ENCODE measurements around the gene TNS3. TPM values are rescaled to one million over a fixed set of nuclear protein-coding genes. Genes with fewer than 3 reads are reported as not detected.

The TNS3 gene
- total RNA-seq, 3 donors from 2014 or later = 69.1 to 98.9 (median 69.9) TPM

DNA sequence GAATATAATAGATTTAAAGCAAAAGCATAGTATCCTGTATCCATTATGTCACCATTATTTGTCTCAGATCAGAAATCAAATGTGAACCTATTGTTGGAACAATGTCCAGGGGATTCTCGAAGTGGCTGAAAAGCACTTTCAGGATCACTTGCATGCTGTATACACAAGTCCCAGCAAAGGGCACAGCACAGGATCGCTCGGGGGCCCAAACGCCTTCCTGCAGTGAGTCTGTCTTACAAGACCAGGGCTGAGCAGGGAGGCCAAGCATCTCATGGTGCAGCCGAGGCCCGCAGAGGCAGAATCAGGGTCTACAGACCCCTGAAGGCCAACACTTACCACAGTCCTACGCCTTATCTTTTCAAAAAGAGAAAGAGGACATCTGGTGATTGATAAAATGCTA, 92.3 kb downstream of the TNS3 start:
- DNase-seq (no peak), ATAC-seq (no peak)
- Histone ChIP-seq H3K9me3 (no peaks in the 10 kb centered on the region), H3K4me1 (ENCODE audit: low read depth) (peaks cover 23% of the 10 kb centered on the region), H3K36me3 (ENCODE audit: low read depth) (no peaks in the 10 kb centered on the region), H3K4me3 (no peak overlapping the region)
- intact Hi-C loops (cut with DNase I, micrococcal nuclease) = no loop called here
- TF ChIP-seq, protein P1, sequence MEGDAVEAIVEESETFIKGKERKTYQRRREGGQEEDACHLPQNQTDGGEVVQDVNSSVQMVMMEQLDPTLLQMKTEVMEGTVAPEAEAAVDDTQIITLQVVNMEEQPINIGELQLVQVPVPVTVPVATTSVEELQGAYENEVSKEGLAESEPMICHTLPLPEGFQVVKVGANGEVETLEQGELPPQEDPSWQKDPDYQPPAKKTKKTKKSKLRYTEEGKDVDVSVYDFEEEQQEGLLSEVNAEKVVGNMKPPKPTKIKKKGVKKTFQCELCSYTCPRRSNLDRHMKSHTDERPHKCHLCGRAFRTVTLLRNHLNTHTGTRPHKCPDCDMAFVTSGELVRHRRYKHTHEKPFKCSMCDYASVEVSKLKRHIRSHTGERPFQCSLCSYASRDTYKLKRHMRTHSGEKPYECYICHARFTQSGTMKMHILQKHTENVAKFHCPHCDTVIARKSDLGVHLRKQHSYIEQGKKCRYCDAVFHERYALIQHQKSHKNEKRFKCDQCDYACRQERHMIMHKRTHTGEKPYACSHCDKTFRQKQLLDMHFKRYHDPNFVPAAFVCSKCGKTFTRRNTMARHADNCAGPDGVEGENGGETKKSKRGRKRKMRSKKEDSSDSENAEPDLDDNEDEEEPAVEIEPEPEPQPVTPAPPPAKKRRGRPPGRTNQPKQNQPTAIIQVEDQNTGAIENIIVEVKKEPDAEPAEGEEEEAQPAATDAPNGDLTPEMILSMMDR (IDR thresholded peaks at IDR 0.05) = no peak

DNA sequence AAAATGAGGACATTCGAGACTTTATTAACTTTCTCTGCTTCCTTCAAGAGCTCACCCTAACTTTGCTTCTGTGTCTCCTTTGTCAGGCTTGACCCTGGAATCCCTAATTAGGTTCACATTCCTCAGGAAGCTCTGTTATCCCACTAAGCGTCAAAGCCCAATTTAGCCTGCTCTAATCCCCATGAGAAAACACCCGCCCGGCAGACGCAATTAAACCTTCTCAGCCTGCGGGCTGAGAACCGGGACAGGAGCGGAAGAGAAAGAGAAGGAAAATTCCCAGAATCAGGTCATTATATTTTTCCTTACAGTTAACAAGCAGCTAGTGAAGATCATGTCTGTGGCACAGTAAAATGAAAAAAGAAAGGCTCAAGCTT, 93.0 kb downstream of the TNS3 start:
- no peak for DNase-seq
- H3K36me3 ChIP-seq (ENCODE audit: low read depth) = no peaks in the 10 kb centered on the region
- intact Hi-C loops (cut with DNase I, micrococcal nuclease) = no loop called here

DNA sequence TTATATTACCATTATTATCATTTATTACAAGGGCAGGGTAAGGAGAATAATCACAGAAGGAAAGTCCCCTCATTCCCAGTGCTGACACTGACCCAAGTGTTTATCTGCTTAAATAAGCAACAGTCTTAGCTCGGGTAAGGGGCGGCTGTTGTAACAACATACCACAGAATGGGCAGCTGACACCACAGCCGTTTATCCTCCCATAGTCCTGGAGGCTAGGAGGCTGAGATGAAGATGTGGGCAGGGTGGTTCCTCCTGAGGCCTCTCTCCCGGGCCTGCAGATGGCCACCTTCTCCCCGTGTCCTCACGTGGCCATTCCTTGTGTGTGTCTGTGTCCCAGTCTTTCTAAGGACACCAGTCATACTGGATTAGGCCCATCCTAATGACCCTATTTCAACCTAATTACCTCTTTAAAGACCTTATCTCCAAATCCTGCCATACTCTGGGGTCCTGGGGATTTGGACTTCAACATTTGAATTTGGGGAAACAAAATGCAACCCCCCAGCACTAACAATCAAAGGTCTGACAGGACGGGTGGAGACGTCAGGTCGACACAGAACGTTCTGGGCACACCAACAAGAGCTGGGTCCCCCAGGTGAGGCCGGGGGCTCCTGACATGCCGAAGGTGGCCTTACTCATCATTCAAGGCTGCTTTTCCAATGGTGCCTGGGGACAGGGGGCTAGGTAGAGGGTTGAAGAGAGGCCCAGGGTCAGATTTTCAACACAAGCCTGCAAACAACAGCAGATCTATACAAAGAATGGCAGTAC, 93.5 kb downstream of the TNS3 start:
- TF ChIP-seq, protein P1 (IDR thresholded peaks at IDR 0.05) = no peak
- no peaks in the 10 kb centered on the region for H3K9me3 ChIP-seq
- no peak for DNase-seq
- no peak for ATAC-seq
- H3K36me3 ChIP-seq (ENCODE audit: low read depth) = no peaks in the 10 kb centered on the region
- peaks cover 19% of the 10 kb centered on the region for H3K4me1 ChIP-seq (ENCODE audit: low read depth)
- intact Hi-C loops (cut with DNase I, micrococcal nuclease) = no loop called here
- H3K4me3 ChIP-seq = no peak overlapping the region

More for the DNA sequence above, 93.0 kb downstream of the TNS3 start:
- Histone ChIP-seq H3K9me3 (no peaks in the 10 kb centered on the region), H3K4me3 (no peak overlapping the region), H3K4me1 (ENCODE audit: low read depth) (peaks cover 21% of the 10 kb centered on the region)
- no peak for ATAC-seq
- TF ChIP-seq, protein P1 (IDR thresholded peaks at IDR 0.05) = no peak

DNA sequence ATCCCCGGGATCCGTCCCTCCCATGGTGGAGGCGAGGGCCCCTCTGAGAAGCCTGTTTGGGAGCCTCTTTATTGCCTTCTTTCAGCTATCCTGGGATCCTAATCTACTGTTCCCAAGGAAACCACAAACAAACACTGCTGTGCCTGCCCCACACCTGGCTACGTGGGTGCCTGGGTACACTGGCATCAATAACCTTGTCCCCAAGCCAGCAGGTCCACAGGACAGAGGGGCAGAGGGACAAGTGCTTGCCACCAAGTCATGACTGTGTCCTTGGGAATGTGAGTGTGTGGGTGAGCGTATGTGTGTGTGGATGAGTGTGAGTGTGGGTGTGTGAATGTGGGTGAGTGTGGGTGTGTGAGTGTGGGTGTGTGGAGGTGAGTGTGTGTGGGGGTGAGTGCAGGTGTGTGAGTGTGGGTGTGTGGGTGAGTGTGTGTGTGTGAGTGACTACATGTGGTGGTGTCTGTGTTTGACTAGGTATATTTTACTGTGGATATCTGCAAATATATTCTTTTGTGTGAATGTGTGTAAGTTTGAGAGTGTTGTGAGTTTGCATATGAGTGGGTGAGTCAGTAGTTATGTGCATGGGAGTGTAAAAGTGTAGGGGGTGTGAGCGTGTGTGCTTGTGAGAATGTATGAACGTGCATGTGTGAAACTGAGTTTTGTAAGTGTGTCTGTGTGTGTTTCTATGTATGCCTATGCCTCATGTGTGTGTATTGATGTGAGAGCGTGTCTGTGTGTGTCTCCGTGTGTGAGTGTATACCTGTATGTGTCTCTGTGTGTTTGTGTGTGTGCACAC, 96.1 kb downstream of the TNS3 start:
- H3K36me3 ChIP-seq (ENCODE audit: low read depth) = no peaks in the 10 kb centered on the region

DNA sequence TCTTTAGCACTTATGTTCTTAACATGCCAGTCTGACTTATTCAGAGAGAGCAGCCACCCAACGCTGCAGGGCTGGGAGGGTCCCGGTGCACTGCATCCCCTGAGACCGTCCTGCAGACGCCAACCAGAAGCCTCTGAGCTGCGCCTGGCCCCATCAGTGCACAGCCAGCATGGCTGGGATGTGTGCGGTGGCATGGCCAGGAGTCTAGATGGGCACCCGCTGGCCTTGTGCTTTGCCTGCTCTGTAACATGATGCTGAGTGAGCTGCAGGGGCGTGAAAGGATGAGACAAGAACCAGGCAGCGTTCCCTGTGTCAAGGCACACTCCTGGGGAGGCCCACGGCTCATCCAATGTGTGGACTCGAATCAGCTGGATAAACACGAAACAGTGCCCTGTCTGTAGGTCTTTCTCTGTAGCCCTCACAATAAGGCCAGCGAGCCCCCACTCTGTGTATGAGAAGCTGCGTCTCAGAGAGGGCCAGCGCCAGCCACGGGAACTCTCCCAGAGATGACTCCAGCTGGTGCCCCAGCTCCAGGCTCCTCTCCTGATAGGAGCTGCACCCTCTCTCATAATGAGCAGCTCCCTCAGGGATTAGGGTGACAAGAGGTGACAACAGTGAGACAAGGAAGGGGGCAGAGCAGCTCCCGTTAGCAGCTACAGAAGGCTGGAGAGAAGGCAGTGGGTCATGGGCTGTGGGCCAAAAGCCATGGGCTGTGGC, 96.8 kb downstream of the TNS3 start:
- no peak for ATAC-seq
- Histone ChIP-seq H3K9me3 (no peaks in the 10 kb centered on the region), H3K36me3 (ENCODE audit: low read depth) (no peaks in the 10 kb centered on the region), H3K4me3 (no peak overlapping the region), H3K4me1 (ENCODE audit: low read depth) (peaks cover 38% of the 10 kb centered on the region)
- intact Hi-C loops (cut with DNase I, micrococcal nuclease) = no loop called here
- TF ChIP-seq, protein P1 (IDR thresholded peaks at IDR 0.05) = no peak
- DNase-seq = no peak

More for the DNA sequence above, 96.1 kb downstream of the TNS3 start:
- intact Hi-C loops (cut with DNase I, micrococcal nuclease) = no loop called here
- TF ChIP-seq, protein P1 (IDR thresholded peaks at IDR 0.05) = no peak
- peaks cover 31% of the 10 kb centered on the region for H3K4me1 ChIP-seq (ENCODE audit: low read depth)
- no peaks in the 10 kb centered on the region for H3K9me3 ChIP-seq
- no peak overlapping the region for H3K4me3 ChIP-seq
- ATAC-seq (peak; percentile 92), DNase-seq (peak in 1 of 3 donors; percentile 63)

Measured in mucosa of descending colon (tissue), 3 donors.